ENCODE data around the gene COPS3.

COPS3 gene

GRCh38 chr17:17253406-17253805 lies 27.6 kb downstream of the COPS3 start:
- POLR2A ChIA-PET: interaction anchor here (0.8 kb wide), 1 partner anchor 17 kb away, joined by 3 read pairs; no protein-coding TSS in a partner anchor
- DNase-seq (ENCODE audit: extremely low spot score): no peak
- CTCF ChIA-PET: interaction anchor here (0.8 to 1.2 kb wide), 5 partner anchors 9 to 31 kb away, joined by 4 to 6 read pairs (median 4); no protein-coding TSS in a partner anchor
- TF ChIP-seq CTCF (IDR thresholded peaks at IDR 0.05; ENCODE audit: control extremely low read depth, extremely low read depth, low read depth, missing control alignments): no peak

DNA sequence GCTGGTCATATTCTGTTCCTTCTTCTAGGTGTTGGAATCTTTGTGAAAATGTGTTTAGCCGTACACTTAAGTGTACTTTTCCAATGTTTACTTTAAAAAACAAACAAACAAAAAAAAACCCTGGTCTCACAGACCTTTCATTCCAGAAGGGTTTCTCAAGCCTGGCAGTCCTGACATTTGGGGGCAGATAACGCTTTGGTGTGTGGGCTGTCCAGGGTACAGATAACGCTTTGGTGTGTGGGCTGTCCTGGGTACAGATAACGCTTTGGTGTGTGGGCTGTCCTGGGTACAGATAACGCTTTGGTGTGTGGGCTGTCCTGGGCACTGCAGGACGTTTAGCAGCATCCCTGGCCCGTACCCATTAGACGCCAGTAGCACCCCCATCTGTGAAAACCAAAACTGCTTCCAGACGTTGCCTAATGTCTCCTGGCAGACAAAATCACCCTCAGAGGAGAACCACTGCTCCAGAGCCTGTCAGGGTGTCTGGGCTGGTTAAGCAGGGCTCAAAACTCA lies 28.8 kb downstream of the COPS3 start:
- POLR2A ChIA-PET: interaction anchor here (0.8 kb wide), 1 partner anchor 16 kb away, joined by 3 read pairs; no protein-coding TSS in a partner anchor
- no peak for DNase-seq (ENCODE audit: extremely low spot score)
- no peak for TF ChIP-seq CTCF (IDR thresholded peaks at IDR 0.05; ENCODE audit: control extremely low read depth, extremely low read depth, low read depth, missing control alignments)
- CTCF ChIA-PET: interaction anchor here (0.8 to 1.2 kb wide), 3 partner anchors 8 to 29 kb away, joined by 4 to 6 read pairs (median 4); no protein-coding TSS in a partner anchor

DNA sequence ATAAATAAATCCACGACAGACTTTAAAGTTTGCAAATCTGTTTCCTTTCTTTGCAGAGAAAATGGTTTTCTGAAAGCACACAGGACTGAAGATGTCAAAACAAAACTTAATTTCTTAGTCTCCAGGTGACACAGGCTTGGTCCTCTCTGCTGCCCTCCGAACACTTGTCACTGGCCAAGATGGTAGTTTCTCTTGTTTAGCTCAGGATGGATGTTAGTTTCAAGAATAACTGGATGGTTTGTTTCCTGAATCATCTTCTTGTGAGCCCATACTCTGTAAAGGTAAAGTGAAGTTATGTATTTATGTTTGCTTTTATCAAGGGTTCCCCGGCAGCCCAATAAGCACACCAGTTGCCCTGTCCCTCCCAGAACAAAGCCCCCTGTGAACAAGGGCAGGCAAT lies 34.2 kb downstream of the COPS3 start:
- CTCF ChIA-PET: no interaction called here
- POLR2A ChIA-PET: no interaction called here

GRCh38 chr17:17243163-17243562 lies 37.9 kb downstream of the COPS3 start:
- CTCF ChIA-PET: no interaction called here
- no peak for DNase-seq (ENCODE audit: extremely low spot score)
- POLR2A ChIA-PET: interaction anchor here (1.8 kb wide), 1 partner anchor 8 kb away, joined by 7 read pairs; no protein-coding TSS in a partner anchor
- no peak for TF ChIP-seq CTCF (IDR thresholded peaks at IDR 0.05; ENCODE audit: control extremely low read depth, extremely low read depth, low read depth, missing control alignments)

More for the DNA sequence above, 34.2 kb downstream of the COPS3 start:
- TF ChIP-seq CTCF (IDR thresholded peaks at IDR 0.05; ENCODE audit: control extremely low read depth, extremely low read depth, low read depth, missing control alignments): no peak
- DNase-seq (ENCODE audit: extremely low spot score): no peak

DNA sequence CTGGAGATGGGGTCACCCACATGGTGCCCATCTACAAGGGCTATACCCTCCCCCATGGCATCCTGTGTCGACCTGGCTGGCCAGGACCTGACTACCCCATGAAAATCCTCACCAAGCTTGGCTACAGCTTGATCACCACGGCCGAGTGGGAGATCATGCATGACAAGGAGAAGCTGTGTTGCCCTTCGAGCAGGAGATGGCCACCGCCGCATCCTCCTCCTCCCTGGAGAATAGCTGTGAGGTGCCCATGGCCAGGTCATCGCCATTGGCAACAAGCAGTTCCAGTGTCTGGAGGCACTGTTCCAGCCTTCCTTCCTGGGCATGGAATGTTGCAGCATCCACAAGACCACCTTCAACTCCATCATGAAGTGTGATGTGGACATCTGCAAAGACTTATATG lies 38.8 kb downstream of the COPS3 start:
- no peak for DNase-seq (ENCODE audit: extremely low spot score)
- POLR2A ChIA-PET: no interaction called here
- CTCF ChIA-PET: interaction anchor here (1.1 kb wide), 1 partner anchor 9 kb away, joined by 4 read pairs; no protein-coding TSS in a partner anchor
- TF ChIP-seq CTCF (IDR thresholded peaks at IDR 0.05; ENCODE audit: control extremely low read depth, extremely low read depth, low read depth, missing control alignments): no peak

GRCh38 chr17:17241656-17242055 lies 39.4 kb downstream of the COPS3 start:
- ChIA-PET CTCF (interaction anchor here (1.1 kb wide), 1 partner anchor 9 kb away, joined by 4 read pairs; no protein-coding TSS in a partner anchor), POLR2A (no interaction called here)
- TF ChIP-seq CTCF (IDR thresholded peaks at IDR 0.05; ENCODE audit: control extremely low read depth, extremely low read depth, low read depth, missing control alignments): no peak
- DNase-seq (ENCODE audit: extremely low spot score): no peak

All from GM10248 (cell line).